ENCODE measurements around the gene DYNLT5. TPM values are rescaled to one million over a fixed set of nuclear protein-coding genes. Genes with fewer than 3 reads are reported as not detected.
A peak's percentile ranks its signal among the peaks of the same experiment; 100 is the strongest.

DYNLT5 gene, protein sequence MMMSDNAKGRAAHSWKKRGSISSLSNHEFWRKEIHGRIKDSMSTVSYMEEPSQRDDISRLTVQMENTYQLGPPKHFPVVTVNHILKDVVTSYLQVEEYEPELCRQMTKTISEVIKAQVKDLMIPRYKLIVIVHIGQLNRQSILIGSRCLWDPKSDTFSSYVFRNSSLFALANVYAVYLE
- total RNA-seq, result under 1 TPM in 1 of 2 donors, not detected in 1; 0.72 TPM

DNA sequence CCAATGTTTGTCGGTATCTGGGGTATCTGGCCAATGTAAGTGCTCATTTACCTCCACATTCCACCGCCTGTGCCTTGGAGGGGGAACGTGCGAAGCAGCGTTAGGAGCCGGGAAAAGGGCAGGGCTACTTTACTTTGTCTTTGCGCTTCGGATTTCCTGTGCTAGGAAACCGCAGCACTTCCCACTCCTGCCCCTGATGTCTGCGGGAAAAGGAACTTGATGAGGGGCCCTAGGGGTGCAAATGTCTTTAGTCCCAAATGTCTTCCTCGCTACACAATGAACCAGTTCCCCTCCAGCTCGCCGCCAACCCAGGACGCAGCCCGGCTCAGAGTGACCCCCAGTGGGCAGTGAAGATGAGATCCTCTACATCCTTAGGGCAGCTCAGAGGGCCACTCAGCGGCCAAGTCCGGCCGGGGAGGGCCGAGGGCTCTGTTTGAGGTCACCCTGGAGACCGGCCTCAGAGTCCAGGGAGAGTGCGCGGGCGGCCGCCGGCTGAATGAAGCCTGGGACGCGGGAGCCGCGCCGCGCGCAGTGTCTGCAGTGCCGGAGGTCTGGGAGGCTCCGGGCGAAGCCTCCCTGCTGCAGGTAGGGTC, at the start of gene DYNLT5:
DYNLT5 (plus strand) TSS at position 460 of the 593 bp plus-strand sequence. CDS start 2,200 bp downstream, outside the sequence.
- no peak for TF ChIP-seq CTCF (IDR thresholded peaks at IDR 0.05)
- Histone ChIP-seq H3K36me3 (no peaks in the 10 kb centered on the region), H3K4me1 (no peaks in the 10 kb centered on the region), H3K9ac (ENCODE audit: low read depth in 2 of 2, low read length in 2 of 2) (no peak within 1 kb of the TSS), H3K4me3 (peak within 1 kb of the TSS; percentile 33), H3K27ac (no peak within 1 kb of the TSS), H3K27me3 (no peaks in the 10 kb centered on the region), H3K9me3 (no peaks in the 10 kb centered on the region)
- intact Hi-C loops (cut with DNase I), result no loop called here
- DNase-seq, result peak; percentile 41

GRCh38 chr1:66704177-66704875, 47.9 kb upstream of the DYNLT5 start:
- Histone ChIP-seq H3K9me3 (no peaks in the 10 kb centered on the region), H3K4me1 (no peaks in the 10 kb centered on the region), H3K27ac (no peak overlapping the region), H3K36me3 (no peaks in the 10 kb centered on the region), H3K9ac (ENCODE audit: low read depth in 2 of 2, low read length in 2 of 2) (no peak overlapping the region), H3K27me3 (no peaks in the 10 kb centered on the region), H3K4me3 (no peak overlapping the region)
- no peak for TF ChIP-seq CTCF (IDR thresholded peaks at IDR 0.05)
- DNase-seq, result no peak
- intact Hi-C loops (cut with DNase I), result no loop called here

- intact Hi-C loops (cut with DNase I), result no loop called here
- no peaks in the 10 kb centered on the region for H3K4me1 ChIP-seq
- H3K9ac ChIP-seq (ENCODE audit: low read depth in 2 of 2, low read length in 2 of 2), result no peak overlapping the region
- no peak for TF ChIP-seq CTCF (IDR thresholded peaks at IDR 0.05)
- H3K27ac ChIP-seq, result no peak overlapping the region
- no peak for DNase-seq
- no peaks in the 10 kb centered on the region for H3K27me3 ChIP-seq
- no peak overlapping the region for H3K4me3 ChIP-seq
- H3K9me3 ChIP-seq, result no peaks in the 10 kb centered on the region
- no peaks in the 10 kb centered on the region for H3K36me3 ChIP-seq
Observed at GRCh38 chr1:66705110-66705509, 47.1 kb upstream of the DYNLT5 start.

- no peaks in the 10 kb centered on the region for H3K27me3 ChIP-seq
- no peaks in the 10 kb centered on the region for H3K36me3 ChIP-seq
- no peaks in the 10 kb centered on the region for H3K4me1 ChIP-seq
- no peak for TF ChIP-seq CTCF (IDR thresholded peaks at IDR 0.05)
- DNase-seq, result no peak
- no peak overlapping the region for H3K4me3 ChIP-seq
- H3K9ac ChIP-seq (ENCODE audit: low read depth in 2 of 2, low read length in 2 of 2), result no peak overlapping the region
- no peaks in the 10 kb centered on the region for H3K9me3 ChIP-seq
- intact Hi-C loops (cut with DNase I), result no loop called here
- no peak overlapping the region for H3K27ac ChIP-seq
Observed at GRCh38 chr1:66711420-66711819, 40.8 kb upstream of the DYNLT5 start.

DNA sequence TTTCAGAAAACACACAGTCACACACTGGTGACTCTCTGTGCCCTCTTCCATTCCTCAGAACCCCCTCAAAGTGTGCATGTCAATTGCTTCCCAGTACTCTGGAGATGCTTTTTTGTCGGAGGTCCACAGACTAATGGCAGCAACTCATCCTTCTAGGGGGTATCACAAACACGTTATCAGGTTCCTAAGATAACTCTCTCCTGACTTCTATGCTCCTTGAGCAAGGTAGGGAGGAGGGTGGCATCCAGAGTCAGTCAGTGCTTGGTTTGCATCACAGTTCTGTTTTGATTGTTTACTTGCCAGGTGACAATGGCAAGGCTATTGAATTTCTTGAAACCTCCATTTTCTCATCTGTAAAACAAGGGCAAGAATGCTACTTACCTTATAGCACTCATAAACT, 39.4 kb upstream of the DYNLT5 start:
- DNase-seq, result no peak
- no peaks in the 10 kb centered on the region for H3K27me3 ChIP-seq
- intact Hi-C loops (cut with DNase I), result no loop called here
- no peaks in the 10 kb centered on the region for H3K36me3 ChIP-seq
- no peak overlapping the region for H3K4me3 ChIP-seq
- no peaks in the 10 kb centered on the region for H3K9me3 ChIP-seq
- no peak for TF ChIP-seq CTCF (IDR thresholded peaks at IDR 0.05)
- H3K4me1 ChIP-seq, result no peaks in the 10 kb centered on the region
- H3K9ac ChIP-seq (ENCODE audit: low read depth in 2 of 2, low read length in 2 of 2), result no peak overlapping the region
- H3K27ac ChIP-seq, result no peak overlapping the region
